ENCODE measurements around the gene ARHGAP24.

The ARHGAP24 gene

GRCh38 chr4:85591406-85592098, 116.6 kb downstream of the ARHGAP24 start:
- DNase-seq = no peak

DNA sequence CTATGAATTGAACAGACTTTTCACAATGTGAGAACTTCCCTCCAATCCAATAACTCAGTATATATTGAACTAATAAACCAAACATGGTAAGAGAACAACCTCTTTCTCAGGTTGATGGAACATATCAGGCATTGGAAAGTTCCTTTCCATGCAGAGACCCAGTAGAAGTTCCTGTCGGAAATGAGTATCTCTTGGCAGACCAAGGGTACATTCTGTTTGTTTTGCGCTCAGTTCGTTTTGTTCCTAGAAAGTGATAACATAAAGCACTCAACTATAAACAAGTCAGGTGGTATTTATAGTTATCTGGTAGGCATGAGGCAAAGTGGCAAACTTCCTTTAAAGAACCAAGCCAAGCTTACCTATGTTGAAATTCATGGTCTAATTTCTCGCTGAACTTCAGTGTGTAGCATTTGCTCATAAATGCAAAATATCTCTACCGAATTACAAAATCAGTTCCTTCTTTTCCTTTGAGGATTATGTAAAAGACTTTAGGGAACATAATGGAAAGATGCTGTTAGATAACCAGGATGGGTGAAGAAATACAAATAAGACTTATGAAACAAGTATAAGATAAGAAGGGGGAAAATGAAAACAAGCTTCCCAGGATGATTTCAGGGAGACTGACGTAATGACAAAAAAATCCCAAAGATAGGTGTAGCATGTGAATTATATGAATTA, 120.3 kb downstream of the ARHGAP24 start:
- DNase-seq = no peak

DNA sequence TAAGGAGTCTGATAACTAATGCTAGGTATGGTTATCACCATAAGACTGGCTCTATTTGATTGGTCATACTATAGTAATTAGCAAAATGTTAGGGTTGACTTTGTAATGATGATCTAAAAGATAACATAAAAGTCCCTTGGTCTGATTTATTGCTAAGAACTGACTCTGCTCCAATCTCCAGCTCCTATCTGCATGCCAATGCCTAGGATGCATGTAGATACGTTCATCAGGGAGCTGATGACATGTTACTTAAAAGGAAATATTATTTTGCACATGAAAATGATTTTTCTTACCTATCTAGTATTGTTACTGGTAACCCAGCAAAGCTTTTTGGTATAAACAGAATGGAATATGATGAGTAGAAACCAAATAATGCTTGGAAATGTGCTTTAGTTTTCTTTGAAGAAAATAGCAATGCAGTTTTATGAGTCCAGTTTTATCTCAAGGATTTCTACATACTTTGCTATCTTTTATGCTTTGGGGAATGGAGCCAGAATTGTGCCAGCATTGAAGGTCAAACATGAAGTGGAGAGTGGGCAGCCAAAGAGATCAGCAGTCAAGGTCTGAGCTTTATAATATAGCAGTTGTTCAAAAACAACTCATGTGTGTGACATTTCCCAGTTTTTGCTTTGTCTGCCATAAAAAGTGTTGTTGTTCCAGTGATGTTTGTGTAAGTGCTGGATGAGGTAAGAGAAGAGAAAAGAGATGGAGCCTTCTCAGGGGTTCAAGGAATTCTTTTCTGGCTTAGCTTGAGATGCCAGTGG, 121.0 kb downstream of the ARHGAP24 start:
- DNase-seq = no peak

DNA sequence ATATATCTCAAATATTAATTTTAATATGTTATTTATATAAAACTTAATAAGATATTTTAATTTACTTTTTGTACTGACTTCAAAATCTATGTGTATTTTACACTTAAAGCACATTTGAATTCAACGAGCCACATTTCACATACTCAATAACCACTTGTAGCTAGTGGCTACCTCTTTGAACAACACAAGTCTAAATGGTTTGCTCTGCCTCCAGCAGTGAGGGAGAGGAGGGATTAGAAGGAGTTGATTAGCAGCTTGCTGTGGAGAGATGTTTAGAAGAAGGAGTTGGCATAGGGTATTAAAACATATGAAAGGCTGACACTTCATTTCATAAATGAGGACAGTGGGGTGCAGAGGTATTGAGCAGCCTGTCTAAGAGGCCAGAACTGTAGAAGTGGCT, 124.0 kb downstream of the ARHGAP24 start:
- no peak for DNase-seq

DNA sequence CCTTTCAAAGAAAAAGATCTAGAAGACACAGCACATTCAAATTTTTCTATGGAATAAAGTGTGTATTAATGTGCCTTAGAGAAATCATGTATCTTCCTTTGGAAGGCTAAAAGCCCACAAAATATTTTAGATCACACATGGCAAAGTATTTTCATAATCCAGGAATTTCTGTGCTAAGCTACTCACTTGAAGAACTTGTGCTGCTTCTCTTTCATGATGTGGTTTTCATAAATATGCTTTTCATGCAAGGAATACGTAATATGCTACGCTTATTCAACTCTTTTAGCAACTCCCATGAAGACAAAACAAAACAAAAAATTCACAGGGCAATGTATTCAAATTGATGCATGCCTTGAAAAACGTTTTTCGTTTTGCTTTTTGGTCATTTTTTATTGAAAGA, 125.6 kb downstream of the ARHGAP24 start:
- DNase-seq = no peak

GRCh38 chr4:85603437-85604336, 128.7 kb downstream of the ARHGAP24 start:
- DNase-seq = no peak

- no peak for DNase-seq
These were observed 131.6 kb downstream of the ARHGAP24 start for GRCh38 chr4:85606505-85606904.

DNA sequence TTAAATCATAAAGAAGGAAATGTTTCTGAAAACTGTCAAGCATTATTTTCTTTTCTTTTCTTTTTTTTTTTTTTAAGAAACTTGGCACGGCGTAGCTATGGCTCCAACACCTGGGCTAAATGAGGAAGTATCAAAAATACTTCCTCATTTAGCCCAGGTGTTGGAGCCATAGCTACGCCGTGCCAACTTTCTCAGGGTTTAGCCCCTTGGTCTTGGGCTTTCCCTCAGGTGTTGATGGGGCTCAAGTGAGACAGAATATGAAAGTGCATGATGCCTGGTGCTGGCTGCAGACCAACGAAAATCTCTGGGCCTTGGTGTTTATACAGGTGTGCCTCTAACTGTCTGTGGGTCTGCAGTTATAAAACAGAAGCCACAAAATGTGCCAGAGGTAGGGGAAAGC, 132.7 kb downstream of the ARHGAP24 start:
- DNase-seq = no peak

DNA sequence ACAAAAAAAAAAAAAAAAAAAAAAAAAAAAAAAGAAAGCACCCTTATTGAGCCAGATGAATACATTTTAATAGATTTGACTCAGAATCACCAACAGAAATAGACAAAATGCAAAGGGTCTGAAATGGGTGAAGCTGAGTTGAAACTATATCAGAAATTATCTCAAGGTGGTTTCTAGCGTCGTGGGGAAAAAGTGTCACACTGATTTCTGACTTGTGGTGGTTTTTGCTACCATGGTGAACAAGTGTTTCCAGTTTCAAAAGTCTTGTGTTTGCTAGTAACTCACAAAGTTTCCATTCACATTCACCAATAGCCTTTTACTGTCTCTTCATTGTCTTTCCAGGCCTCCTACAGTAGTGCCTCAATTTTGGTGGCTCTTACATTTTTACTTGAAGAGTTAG, 135.5 kb downstream of the ARHGAP24 start:
- DNase-seq = no peak

DNA sequence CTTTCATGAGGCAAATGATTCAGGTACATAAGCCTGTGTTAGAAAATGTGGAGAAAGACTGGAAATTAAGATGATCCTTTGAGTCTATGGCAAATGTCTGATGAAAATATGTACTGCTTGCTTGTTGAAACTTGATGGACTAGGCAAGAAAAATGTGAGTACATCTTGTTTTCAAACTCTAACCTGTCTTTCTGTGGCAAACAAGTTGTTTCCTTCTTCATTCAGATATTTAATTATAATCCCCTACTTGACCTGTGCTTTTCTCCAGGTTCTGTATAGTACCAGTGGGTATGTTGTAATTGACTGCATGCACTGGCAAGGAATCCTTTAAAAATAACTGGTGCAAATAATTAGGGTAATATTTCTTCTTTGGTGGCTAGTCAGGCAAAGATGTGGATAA, 136.7 kb downstream of the ARHGAP24 start:
- DNase-seq = no peak

DNA sequence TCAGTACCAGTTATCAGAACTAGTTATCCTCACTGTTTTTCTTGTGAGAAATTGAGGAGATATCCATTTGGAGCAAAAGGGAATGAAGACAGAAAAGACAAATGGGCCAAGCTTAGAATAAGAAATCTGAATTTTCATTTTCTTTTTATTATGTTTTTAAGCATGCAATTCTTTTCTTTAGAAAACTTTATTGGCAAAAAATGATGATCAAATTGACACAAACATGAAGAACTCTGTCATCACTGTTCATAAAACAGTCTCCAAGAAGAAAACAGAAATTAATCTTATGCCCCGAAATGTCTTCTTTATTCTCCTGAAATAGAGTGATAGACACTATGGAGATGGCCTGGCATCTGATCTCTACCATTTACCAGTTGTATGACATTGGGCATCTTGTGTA, 139.0 kb downstream of the ARHGAP24 start:
- no peak for DNase-seq

GRCh38 chr4:85615952-85616351, 141.0 kb downstream of the ARHGAP24 start:
- DNase-seq = no peak

- no peak for DNase-seq
These were observed 142.3 kb downstream of the ARHGAP24 start for GRCh38 chr4:85617202-85617601.

GRCh38 chr4:85632981-85633380, 158.0 kb downstream of the ARHGAP24 start:
- DNase-seq = no peak

DNA sequence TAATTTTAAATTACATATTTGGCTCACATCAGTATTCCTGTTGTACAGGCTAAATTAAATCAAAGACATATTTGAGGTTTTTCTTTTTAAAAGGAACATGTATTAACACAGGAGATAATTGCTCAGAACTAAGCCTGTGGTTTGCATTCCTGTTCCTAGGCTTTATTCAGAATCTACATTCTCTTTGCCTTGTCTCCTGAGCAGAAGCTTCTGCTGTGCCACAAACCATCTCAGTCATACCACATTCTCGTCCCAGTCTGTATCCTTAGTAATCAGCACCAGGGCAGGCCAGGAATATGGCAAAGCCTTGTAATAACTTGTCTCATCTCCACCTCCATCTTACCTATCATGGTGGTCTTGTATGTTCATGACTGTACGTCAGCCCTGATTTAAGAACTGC, 162.8 kb downstream of the ARHGAP24 start:
- DNase-seq = no peak

DNA sequence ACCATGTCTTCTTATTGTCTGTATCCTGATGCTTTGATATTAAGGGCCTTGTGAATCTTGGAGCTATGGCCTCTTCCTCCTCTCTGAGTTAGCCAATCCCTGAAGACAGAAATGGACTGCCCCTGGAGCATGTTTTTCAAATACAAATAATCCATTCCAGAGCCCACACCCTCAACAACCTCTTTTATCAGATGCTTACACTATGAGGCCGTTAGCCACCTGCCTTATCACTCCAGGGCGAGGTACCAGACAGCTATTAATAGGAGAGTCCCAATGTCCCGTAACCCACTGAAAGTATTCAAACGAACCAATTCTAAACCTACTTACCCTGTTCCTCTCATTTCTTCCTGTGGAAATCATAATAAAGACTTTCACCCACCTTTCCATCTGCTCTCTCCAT, 165.0 kb downstream of the ARHGAP24 start:
- DNase-seq = no peak

GRCh38 chr4:85642356-85643100, 167.6 kb downstream of the ARHGAP24 start:
- DNase-seq = no peak

- DNase-seq = no peak
These were observed 169.1 kb downstream of the ARHGAP24 start for GRCh38 chr4:85644061-85644460.

GRCh38 chr4:85650908-85651307, 176.0 kb downstream of the ARHGAP24 start:
- no peak for DNase-seq

- no peak for DNase-seq
These were observed 182.0 kb downstream of the ARHGAP24 start for GRCh38 chr4:85656759-85657505.

DNA sequence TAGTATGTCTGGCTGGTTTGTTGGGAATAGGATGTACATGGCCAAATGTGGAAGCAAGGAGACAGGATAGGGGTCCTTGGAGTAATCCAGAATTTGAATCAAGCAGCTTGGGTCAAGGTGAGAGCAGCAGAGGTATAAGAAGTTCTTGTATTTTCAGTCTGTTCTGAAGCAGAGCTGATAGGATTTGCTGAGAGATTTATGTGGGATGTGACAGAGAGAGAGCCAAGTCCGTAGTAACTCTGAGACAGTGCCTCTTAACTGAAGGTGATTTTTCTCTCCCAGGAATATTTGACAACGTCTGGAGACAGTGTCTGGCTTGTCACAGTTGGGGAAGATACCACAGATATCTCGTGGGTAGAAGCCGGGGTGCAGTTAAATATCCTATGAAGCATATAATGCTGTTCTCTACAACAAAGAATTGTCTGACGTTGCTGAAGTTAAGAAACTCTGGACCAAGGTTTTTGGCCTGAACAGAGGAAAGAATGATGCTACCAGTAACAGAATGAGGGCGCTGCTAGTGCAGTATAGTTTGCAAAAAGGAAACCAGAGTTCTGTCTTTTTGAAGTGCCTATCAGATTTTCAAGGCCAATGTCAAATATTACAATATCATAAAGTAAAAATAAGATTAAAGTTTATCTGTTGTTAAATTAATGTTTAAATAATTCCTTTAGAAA, 184.0 kb downstream of the ARHGAP24 start:
- no peak for DNase-seq

Data from NCI-H526 treated with DMSO at 0.1 percent for 48 hours (cell line).